Eye (tissue), 1 donor: ENCODE data around the gene KRAS.

Source experiments
- DNase-seq: peaks from one replicate; pipeline ENCODE4 v3.0.0-alpha.2; 2015

Gene KRAS

GRCh38 chr12:25254271-25254880 is 3.6 kb upstream of the KRAS start:
- no peak for DNase-seq

DNA sequence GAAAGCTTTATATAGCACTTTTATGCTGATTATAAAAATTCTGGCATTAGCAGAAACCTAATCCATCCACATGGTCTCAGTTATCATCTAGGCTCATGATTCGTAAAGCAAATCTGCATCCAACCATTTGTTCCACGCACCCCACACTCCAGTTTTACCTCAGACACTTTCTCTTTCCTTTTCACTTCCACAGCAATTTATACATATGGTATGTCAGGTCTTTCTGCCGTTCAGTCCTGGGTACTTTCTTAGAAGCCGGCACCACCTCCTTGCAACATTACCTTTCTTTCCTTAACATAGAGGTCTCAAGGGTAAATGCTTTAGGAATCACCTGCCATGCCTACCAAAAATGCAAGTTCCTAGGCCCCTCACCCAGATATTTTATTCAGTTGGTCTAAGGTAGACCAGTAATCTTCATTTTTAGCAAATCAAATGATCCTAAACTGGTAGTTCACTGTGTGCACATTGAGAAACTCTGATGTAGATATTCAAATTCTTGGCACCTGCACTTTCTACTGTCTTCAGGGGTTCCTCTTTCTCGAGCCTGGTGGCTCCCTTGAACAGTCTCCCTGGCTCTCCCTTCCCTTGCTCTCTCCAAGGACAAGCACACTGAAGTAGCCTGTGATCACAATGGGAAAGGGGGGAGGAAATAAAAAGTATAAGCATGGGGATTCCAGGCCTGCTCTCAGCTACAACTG is 2.8 kb upstream of the KRAS start:
- no peak for DNase-seq

DNA sequence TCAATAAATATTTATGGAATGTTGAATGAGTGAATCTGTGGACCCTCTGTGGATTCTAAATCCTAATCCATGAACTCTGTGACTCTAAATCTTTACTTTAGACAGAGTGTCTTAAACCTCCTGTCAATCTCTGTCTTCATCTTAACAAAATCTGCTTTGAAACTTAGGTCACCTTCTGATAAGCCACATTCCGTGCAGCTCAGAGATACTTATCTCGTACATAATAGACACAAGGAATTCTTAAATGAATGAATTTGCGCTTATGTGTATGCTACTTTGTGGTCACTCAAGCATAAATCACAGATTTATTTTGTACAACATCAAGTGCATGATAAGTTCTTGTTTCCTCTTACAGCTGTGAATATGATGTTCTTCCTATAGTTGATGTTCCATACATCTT is 2.2 kb upstream of the KRAS start:
- DNase-seq, result no peak

DNA sequence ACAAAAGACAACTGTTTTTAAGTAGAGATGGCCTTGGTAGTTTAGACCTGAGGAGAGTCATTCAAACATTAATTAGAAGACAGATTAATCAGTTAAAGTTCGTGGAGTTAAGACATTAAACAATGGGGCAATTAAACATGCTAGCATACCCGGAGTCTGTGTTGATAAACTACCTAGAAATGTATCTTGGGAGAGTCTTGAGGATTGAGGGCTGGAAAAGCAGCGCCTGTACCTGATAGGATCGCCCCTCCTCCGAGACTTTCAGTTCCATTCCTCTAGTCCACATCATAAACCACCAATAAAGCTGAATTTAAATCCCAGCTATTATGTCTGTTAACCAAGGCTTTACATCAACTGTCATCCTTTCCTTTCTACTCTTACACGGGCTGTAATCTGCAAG is 1.0 kb upstream of the KRAS start:
- no peak for DNase-seq

- peak; percentile 78 for DNase-seq
These were observed 594 bp downstream of the KRAS start for GRCh38 chr12:25249931-25250738.

DNA sequence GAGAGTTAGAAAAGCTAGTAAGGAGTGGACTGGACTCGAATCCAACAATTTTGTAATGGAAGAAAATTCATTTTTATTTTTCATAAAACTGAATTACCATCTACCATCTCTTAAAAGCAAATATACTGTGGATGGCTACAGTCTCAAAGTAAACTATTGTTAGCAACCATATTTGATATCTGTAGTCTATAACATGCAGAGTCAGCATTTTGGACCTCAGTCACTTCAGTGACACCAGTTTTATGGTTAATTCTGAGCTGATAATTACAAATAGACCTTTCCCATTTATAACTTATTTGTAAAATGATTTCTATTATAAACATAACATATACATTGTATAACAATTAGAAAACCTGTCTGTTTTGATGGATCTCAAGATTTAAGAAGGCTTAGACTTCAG is 2.0 kb downstream of the KRAS start:
- DNase-seq, result no peak

DNA sequence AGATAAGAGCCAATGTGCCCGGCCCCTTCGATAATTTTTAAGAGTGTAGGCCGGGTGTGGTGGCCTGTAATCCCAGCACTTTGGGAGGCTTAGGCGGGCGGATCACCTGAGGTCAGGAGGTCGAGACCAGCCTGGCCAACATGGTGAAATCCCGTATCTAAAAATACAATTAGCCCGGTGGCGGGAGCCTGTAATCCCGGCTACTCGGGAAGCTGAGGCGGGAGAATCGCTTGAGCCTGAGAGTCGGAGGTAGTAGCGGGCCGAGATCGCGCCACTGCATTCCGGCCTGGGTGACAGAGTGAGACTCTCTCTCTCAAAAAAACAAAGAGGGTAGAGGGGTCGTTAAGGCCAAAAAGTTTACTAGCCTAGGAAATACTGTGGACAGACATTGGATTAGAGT is 2.6 kb downstream of the KRAS start:
- DNase-seq, result no peak

DNA sequence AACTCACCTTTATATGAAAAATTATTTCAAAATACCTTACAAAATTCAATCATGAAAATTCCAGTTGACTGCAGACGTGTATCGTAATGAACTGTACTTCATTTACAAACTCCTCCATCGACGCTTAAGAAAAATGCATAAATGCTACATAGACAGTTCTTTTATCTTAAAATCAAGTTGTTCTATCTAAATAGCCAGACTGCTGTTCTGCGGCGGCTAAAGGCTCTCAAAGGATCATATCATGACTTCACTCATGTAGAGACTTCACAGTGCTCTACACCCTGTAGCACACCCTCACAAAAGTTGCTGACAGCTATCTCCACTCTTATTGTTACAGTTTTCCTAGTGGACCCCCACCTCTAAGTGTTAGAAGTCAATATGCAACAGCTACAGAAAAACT is 5.2 kb downstream of the KRAS start:
- no peak for DNase-seq

- no peak for DNase-seq
These were observed 7.1 kb downstream of the KRAS start for GRCh38 chr12:25243680-25243990.

- DNase-seq, result no peak
These were observed 7.6 kb downstream of the KRAS start for GRCh38 chr12:25242981-25243679.

GRCh38 chr12:25241167-25242020 is 9.3 kb downstream of the KRAS start:
- peak; percentile 66 for DNase-seq

- DNase-seq, result no peak
These were observed 14.1 kb downstream of the KRAS start for GRCh38 chr12:25236626-25237025.

GRCh38 chr12:25236190-25236589 is 14.5 kb downstream of the KRAS start:
- DNase-seq, result no peak

- DNase-seq, result no peak
These were observed 37.4 kb downstream of the KRAS start for GRCh38 chr12:25213338-25213737.

- no peak for DNase-seq
These were observed 42.2 kb downstream of the KRAS start for GRCh38 chr12:25208554-25208953.

- no peak for DNase-seq
These were observed 42.9 kb downstream of the KRAS start for GRCh38 chr12:25207846-25208245.

GRCh38 chr12:25207411-25207810 is 43.3 kb downstream of the KRAS start:
- DNase-seq, result no peak

DNA sequence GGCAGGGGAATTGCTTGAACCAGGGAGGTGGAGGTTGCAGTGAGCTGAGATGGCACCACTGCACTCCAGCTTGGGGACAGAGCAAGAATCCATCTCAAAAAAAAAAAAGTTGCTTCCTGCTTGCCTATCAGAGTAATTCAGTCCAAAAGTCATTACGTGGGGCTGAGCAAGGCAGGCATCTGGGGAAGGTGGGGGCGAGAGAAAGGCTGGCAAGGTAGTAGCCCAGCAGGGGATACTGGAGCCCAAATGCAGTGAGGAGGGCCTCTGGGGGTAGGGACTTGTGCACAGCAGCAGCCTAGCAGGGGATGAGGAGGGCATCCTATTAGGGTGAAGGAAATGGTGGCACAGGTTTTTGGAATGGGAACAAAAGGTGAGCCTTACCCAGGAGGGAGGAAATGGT is 48.6 kb downstream of the KRAS start:
- no peak for DNase-seq

DNA sequence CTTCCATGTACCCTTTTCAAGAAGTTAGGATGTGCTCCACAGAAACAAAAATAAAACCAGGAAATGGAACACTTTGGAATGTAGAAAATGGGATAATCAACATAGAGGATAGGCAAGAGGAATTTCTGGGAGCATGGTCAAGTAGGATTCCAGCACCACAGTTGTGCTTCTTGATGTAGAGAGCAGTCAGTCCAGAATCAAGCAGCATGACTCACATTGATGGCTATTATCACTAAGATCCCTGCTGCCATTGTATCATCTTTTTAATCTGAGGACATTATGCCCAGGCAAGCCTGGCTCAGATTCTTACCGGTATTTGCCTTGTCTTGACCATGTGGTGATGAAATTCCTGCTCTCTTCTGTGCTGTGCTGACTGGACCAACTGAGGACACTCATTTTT is 50.0 kb downstream of the KRAS start:
- DNase-seq, result no peak

GRCh38 chr12:25197608-25198007 is 53.1 kb downstream of the KRAS start:
- DNase-seq, result no peak

DNA sequence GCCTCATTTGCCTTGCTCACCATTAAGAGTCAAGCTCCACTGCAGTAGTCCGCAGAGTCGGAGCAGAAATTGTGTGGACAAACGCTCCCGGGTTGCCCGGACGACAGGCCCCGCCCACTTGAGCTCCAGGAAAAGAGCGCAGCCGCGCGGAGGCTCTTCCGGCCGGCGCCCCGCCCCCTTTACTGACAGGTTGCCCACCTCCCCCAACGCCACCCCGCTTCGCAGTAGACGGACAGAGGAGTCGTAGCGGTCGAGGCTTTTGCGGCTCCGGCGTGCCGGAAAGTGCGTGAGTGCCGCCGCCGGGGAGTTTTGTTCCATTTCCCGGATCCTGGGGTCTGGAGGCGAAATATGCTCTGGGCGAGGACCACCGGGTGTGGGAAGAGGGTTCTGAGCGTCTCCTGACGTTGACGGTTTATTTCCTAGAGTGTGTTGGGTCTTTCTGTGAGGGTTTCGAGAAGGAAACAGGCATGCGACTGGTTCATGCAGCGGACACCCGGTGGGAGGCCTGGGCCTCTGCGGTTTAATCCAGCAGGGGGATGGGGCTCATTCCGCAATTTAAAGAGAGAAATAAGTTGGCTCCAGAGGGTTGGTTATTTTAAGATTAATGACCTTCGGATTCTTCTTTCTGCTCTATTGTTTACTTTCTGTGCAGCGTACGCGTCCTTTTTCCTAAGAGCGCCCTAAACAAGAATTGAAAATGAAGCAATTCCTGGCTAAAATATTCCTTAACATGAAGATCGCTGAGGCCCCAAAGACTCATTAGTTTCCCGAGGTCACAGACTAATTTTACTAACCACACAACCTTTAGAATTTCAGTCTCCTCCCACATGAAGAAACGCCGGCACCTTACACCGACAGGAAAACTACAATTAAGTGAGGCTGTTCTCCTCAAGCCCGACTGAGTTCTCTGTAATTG is 55.4 kb downstream of the KRAS start, which contains the start of the genes DNAI7 and ETFRF1:
Gene DNAI7 (minus strand): TSS at position 105 of the 916 bp plus-strand sequence. CDS start 82 bp downstream, at position 23.
Gene ETFRF1 (plus strand): TSS at position 182 of the 916 bp plus-strand sequence. CDS start 8,720 bp downstream, outside the sequence.
- DNase-seq, result peak; percentile 99
